GM21447 (cell line): Measurements from ENCODE around the gene H19.

Source experiments
- ATAC-seq: cut with Tn5 transposase; IDR thresholded peaks from one replicate; pipeline ENCODE4 v1.9.1; 2021; ENCODE audit not compliant: unreplicated experiment

Gene H19

DNA sequence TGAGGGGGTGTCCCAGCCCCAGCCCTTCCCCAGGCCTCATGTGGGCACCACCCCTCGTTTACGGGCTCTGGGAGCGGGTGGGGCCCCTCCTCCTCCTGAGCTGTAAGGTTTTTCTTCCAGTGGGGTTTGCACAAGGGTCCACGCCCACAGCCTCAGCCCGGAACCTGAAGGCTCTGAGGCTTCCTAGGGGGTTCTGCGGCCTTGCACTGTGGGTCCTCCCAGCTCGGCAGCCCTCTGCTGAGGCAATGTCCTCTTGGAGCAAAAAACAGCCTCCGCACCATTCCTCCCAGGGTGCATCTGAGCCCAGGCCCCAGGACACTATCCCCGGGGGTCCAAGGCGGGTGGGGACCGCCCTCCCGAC, 14.1 kb downstream of the H19 start:
- no peak for ATAC-seq

DNA sequence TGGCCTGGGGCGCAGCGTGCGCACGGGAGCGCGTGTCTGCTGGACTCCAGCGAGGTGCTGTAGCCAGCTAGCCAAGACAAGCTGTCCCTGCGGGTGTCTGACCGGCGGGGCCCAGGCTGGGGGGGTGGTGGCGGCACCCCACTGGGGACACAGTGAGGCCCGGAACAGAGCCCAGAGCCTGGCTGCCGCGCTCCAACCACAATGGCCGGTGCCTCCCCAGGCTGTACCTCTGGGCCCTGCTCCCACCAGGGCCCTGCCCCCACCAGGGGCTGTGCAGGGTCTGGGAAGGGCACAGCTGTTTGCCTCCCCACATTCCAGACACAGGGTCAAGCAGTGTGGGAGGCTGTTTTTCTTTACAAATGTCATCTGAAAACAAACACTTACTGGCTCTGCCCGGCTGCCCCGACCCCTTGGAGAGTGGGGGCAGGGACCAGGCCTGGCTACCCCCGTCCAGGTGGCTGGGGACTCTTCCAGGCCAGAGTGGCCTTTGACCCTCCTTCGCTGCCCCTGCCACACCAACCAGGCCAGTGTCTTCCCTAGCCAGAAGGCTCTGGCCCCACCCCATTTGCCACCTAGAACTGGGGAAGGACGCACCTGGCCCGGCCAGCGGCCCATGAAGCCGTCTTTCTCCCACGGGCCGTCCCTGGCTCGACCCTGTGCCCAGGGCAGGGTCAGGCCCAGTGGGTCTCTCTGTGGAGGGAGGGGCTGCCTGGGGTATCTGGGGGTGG, 14.6 kb downstream of the H19 start:
- ATAC-seq, result no peak

DNA sequence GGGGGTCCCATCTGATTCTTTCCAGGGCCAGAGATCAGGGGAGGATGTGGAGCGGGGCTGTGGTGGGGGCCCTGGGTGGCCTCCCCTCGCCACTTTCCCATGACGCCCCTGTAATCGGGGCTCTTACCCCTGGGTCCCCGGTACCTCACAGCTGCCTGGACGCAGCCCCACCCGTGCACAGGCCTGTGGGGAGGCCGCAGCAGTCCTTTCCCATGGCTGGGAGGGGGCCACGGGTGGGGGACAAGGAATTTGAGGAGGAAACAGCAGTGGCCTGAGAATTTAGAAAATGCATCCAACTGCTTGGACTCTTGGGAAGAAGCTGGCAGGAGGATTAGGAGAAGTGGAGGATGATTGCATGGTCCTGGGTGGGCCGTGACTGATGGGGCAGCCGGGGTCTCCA, 18.0 kb downstream of the H19 start:
- no peak for ATAC-seq

DNA sequence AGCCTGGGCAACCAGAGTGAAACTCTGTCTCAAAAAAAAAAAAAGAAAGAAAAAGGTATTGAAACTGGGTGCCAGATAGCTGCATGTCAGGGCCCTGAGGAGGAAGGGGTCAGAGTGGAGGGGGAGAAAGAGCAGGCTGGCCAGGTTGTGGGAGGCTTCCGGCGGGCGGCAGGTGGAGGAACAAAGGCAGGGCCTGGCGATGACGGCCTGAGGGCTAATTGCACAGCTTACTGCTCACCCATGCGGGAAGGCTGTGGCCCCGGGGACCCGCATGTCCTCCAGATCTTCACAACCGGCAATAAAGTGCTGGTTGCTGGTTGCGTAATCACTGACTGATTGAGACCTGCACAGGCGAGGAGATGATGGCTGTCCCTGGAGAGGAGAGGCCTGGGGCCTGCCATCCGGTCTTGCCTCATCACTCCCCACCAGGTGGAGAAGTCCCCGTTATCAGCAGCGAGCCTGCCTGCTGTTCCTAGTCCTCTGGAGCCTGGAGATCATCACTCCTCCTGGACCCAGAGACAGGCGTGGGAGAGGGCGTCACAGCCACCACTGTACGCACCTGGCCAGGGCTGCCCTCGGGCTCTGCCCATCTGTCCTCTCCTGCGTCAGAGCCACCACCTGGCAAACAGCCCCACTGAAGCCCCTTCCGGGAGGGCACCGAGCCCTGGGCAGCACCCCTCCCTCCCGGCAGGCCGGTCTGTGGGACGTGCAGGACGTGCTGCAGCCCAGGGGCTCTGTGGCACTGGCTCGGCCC, 18.7 kb downstream of the H19 start:
- no peak for ATAC-seq

DNA sequence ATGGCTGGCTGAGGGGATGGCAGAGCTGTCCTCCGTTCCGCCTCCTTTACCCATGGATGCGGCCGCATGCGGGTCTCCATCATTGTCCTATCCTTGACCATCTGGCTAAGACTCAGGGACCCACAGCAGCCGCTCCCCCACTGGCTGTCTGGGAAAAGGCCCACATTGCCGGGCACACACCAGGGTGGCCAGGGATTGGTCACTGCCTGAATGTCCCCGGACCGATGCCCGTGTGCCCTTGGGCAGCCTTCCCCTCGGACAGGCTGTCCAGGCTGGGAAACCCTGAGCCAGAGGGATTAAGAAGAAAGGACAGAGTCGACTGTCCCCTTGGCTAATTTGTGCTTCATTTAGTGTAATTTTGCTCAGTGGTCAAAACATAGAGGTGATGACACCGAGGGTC, 22.5 kb downstream of the H19 start:
- no peak for ATAC-seq

DNA sequence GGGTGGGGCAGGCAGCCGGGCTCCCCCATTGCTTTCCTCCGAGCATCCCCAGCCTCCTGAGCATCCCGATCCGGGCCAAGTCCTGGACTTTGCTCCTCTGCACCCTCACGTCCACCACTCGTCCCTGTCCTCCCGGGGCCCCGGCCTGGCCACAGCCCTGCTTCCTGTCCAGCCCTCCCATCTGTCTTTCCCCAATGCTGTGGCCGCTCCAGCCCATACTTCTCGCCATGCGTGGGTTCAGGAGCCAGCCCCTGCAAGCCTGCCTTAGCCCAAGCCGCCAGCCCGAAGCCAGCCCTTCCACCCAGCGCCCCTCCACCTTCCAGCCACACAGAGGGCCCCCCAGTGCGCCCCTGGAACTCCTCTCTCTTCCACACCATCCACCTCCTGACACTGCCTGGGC, 26.7 kb downstream of the H19 start:
- ATAC-seq, result no peak

DNA sequence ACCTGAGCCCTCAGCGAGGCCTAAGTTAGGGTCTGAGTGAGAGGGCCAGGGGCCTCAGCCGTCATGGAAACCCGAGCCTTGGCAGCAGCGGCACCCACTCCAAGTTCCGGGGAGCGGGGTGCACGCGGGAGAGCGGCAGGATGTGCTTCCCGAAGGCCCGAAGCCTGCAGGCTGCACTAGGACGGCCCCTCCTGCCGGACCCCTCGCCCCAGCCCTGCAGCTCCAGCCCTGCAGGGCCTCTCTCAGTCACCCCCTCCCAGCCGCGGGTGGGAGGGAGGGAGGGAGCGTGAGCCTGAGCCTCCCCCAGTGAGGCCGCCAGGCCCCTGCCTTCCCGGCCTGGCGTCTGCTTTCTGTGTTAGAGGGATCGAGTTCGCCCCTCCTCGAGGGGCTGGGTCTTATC, 27.9 kb downstream of the H19 start:
- ATAC-seq, result no peak

DNA sequence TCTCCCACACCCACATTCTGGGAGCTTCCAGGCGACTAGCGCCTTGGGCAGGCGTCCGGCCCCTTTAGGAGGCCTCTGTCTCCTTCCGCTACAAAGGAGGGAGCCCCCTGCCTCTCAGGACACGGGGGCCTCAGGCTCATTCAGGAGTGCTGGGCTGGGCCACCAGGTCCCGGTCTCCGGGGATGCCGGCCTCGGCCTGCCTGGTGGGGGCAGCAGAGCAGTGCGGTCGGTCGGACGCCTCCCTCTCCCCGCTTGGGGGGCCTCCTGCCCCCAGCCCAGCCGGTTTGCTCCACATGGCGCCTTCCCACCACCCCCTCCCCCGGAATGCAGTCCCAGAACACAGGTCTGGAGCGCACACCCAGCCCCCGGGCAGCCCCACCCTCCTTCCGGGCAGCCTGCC, 28.6 kb downstream of the H19 start:
- ATAC-seq, result no peak

DNA sequence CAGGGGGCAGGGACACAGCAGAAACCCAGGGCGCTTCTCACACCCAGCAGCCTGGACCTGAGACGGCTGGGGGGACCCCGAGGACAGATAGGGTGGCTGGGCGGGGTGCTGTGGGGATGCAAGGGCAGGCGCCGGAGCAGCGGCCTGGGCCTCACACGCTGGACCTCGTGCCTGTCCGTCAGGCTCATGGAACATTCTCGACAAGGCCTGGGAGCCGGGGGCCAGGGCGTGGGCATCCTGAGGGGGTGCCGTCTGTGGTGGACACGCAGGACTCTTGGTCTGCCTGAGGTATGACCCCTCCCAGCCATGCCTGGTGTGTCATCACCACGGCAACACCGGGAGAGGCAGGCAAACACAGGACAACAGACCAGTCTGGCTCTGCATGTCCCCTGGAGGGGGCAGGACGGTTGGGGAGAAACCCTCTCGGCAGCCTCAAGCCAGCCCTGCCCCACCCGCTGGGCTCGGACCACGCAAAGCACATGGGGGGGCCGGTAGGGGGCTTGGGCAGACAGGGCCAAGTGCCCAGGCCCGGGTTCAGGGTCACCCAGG, 29.1 kb downstream of the H19 start:
- ATAC-seq, result no peak

DNA sequence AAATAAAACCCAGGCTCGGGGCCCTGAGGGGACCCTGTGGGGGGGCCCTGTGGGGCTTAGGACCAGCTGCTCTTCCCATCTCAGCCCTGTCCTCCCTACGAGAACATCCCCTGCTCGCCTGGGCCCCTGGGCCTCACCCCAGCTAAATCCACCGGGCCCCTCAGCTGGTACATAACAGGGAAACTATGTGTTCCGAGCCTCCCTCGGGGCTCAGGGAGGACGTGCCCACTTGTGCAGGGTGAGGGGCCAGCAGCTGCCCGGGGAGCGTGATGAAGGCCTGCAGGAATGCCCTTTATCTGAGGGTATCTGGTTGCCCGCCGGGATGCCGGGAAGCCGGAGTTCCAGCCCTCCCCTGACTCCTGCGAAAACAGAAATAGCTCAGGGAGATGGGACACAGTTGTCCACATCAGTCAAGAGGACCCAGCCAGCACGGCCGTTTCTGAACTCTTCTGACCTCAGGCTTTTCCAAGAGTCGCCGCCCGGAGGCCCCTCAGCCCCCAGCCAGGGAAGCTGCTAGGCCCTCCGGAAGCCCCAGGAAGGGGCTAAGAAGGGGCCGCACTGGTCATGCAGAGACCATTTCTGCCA, 29.9 kb downstream of the H19 start:
- ATAC-seq, result no peak

DNA sequence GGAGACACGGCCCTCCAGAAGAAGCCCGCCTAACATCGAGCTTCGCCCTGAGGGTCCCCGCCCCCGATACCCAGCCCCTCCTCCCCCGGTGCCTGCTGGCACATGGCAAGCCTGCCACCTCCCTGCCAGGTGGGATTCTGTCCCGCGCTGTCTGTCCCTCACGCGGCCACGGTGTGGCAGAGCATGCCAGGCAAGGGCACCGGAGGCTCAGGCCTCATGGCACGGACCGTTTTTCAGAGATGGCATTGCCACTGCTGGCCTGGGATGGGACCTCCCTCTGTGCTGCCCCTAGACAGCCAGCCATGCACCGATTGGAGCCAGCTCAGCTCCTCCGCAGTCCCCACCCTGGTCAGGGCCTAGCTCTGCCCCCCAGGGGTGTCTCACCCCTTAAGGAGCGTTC, 31.1 kb downstream of the H19 start:
- ATAC-seq, result no peak

DNA sequence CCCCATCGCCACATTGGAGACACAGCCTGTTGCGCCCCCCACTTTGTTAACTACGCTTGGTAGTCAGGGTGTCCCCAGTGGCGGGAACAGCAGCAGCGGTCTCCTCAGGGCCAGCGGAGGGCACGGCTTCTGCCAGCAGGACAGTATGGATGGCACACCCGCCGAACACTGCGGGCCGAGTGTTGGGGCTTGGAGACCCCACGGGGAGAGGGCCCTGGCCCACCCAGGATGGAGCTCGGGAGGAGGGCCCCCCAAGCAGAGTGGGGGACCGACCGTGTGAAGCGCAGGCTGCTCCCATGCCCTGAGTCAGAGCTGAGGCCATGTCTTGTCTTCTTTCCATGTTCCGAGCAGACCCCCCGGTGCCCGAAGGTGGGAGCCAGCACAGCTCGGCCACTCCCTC, 32.7 kb downstream of the H19 start:
- ATAC-seq, result no peak

DNA sequence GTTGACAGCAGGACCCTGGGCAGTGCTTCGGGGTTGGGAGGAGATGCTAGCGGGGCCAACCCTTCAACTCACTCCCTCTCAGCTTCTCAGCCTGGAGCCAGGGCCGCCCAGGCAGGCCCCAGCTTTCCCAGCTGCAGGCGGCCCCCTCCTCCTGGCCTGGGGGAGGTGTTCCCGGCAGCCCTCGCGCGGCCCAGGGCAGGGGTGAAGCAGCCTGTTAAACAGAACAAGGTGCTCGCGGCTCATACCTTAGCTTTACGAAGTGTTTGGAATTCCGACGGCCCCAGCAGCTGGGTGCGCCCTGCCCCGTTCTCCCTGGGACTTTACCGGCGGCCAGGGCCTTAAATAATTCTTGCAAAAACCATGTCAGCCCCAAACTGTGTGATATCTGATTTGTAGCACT, 33.3 kb downstream of the H19 start:
- ATAC-seq, result no peak

DNA sequence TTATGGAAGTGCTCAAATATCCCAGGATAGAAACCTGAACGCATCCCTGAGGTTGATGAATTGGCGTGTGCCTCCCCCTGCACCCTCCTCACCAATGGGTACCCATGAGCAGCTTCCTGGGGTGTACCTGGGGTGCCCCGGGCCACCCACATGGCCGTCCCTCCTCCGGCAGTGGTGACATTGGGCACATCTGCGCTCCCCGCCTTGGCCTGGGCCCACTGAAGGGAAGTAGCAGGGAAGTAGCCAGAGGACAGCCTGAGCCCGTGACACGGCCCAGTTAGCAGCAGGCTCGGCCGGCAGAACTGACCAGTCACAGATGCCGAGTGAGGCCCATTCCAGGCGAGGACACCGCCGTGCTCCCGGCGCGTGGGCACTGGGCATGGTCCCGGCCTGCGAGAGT, 33.8 kb downstream of the H19 start:
- no peak for ATAC-seq

DNA sequence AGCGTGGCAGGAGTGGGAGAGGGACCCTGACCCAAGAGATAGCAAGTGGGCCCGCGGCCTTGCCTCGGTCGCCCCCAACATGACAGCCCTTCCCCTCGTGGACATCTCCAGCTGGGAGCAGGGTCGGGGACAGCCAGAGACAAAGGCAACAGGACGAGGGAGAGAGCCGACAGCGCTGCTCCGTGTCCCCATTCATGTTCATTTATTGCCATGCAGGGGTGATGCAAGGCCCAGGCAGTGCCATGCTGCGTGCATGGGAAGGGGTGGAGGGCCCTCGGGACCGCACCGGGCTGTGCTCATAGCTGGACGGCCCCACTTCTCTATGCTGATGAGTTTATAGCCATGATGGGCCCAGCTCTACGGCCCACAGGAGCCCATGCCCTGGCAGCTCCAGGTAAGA, 37.9 kb downstream of the H19 start:
- no peak for ATAC-seq

DNA sequence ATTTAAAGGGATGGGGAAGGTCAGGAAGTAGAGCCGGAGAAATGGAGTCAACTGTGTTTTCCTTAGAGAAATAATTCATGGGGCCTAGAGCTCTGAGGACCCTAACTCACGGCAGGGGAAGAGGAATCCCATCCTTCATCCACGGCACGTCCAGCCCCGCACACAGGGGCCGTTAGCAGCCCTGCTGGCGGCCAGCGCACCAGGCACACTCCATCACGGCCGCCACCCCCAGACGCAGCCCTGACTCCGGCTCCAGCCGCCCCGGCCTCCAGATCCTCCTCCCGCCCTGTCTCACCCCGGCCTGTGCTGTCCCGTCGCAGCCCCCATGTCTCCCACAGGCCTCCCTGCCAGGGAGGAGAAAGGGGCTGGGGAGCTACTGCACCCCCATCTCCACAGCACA, 39.3 kb downstream of the H19 start:
- ATAC-seq, result no peak

DNA sequence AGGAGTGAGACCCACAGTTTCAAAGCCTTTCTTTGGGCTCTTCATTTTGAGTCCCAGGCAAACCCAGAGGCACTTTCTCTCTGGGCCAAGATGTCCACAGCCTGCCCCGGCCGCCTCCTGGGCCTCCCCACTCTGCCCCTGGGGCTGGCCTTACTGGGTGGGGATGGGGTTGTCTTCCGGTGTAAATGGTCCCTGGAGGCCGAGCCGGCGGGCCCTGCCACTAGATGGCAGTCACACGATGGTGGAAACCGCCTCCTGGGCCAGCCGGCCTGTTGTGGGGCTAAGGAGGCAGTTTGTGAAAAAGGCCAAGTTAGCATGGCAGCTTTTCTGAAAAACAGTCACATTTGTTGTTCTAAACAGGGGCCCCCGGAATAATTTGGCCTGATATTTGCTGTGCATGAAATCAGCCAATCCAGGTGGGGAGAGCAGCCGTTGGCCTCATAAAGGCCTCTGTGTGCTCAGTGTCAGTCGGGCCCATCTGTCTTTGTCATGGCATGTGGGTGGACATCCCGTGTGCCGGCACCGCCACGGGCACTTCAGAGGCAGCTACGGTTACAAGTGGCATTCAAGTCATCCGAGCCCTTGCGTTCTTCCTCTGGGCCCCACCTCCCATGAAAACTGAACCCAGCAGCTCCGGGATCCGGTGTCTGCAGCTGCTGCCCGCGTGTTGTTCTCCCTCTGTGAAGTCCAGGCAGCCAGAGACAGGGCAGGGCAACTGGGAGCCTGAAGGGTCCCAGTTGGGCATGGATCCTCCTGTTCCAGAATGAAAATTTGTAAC, 44.0 kb downstream of the H19 start:
- ATAC-seq, result no peak

DNA sequence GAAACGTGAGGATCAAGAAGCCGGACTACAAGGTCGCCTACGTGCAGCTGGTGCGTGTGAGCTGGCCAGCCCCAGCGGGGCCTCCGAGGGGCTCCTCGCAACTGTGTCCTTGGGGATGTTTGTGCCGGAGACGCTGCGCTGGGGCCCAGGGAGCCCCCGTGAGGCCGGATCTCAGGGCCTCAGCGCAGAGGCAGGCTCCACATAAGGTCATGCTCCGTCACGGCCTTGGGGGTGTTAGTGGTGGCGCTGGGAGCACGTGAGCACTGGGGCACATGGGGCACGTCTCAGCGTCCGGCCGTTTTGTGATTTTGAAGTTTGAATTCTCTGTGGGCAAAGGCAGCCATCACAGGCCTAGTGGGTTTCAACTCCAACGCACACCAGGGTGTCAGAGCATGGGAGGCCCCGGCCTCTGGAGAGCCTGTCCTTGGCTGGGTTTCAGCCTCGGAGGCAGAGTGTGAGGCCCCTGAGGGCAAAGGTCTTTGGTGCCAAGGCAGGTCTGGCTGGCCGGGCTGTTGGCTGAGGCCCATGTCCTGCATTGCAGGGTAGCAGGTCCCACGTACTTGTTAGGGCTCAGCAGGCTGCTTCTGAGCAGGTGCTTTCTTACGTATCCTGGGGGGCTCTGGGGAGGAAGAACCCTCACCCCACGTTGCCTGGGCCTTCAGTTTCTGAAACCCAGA, 44.7 kb downstream of the H19 start:
- ATAC-seq, result no peak

DNA sequence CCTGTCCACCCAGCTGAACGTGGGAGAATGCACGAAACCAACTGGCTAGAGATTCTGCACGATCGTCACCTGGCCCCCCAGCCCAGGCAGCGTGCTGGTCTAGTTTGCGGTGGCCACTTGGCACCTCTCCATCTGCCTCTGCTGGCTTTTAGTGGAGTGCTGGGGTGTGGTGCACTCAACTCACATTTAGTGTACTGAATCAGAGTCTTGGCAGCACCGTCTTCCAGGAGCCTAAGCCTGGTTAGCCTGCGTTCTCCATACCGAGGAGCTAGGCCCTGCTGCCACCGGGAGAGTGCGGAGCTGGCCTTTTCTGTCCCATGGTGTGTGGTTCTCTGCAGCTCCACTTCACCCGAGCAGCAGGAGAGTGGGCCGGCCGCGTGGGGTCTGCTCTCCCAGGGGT, 47.7 kb downstream of the H19 start:
- no peak for ATAC-seq

DNA sequence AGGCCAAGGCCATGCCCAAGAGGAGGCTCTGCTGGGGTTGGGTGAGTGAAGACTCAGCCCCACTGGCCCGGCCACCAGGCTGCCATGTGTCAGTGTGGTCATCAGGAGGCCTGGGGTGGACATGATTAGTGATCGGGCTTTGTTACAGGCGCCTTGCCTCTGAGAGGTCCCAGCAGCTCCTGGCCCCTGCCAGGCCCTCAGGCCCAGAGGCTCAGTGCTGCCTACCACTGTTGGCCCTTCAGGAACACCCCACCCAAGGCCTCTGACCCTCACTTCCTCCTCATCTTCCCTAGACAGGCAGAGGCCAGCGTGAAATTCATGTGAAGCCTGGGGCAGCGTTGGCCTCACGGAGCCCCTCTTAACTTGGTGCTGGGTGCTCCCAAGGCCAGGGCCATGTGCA, 48.3 kb downstream of the H19 start:
- ATAC-seq, result no peak

DNA sequence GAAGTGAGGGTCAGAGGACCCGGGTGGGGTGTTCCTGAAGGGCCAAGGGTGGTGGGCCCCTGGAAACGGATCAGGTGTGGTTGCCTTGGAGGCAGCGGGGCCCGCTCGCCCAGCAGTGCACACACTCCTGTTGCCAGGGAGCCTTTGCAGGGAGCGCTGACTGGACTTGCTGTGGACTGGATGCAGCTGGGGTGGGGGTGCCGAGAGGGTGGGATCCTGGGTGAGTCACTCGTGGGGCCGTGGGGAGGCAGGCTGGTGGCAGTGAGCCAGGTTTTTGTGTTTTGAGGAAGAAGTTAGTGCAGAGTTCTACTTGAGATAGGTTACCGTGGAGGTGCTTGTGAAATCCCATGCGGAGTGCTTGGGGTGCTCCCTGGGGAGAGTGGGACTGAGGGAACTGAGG, 49.3 kb downstream of the H19 start:
- no peak for ATAC-seq
